ENCODE data around the gene FAM20A. TPM values are rescaled to one million over a fixed set of nuclear protein-coding genes. Genes with fewer than 3 reads are reported as not detected.

FAM20A gene
- total and polyA plus RNA-seq, 9 of the 15 experiments (the other 6 are each of a cell fraction or from before 2014, with no cell fraction given), result 0.07 TPM; not detected in 8

GRCh38 chr17:68499587-68499986 is 101.6 kb downstream of the FAM20A start (continued):
- TF ChIP-seq ZBTB40 (IDR thresholded peaks at IDR 0.05) (no peak), ZBTB40 (CRISPR knock-in tag; IDR thresholded peaks at IDR 0.05) (no peak), RAD51 (IDR thresholded peaks at IDR 0.05; ENCODE audit: borderline replicate concordance, low read depth) (no peak), MTF1 (CRISPR knock-in tag; IDR thresholded peaks at IDR 0.05; ENCODE audit: borderline replicate concordance) (no peak)

Data from K562 (cell line).